Measurements from ENCODE around the gene KANK3. TPM values are rescaled to one million over a fixed set of nuclear protein-coding genes. Genes with fewer than 3 reads are reported as not detected.

KANK3 gene
- total RNA-seq, 2 donors from 2014 or later, result 10.0 to 13.0 TPM

GRCh38 chr19:8307400-8307964 lies 35.6 kb downstream of the KANK3 start:
- no peak for TF ChIP-seq CTCF (IDR thresholded peaks at IDR 0.05)
- Histone ChIP-seq H3K4me1 (ENCODE audit: control insufficient read depth in 1 of 2, low read depth in 2 of 2) (peaks cover 14 to 27% of the 10 kb centered on the region in 2 donors), H3K27me3 (replicated peaks; ENCODE audit: insufficient read depth) (no peaks in the 10 kb centered on the region), H3K4me3 (peak overlapping the region; percentile 82), H3K9me3 (no peaks in the 10 kb centered on the region), H3K27ac (peak overlapping the region; percentile 2 to 5), H3K36me3 (peaks cover 13% of the 10 kb centered on the region)
- no peak for DNase-seq (ENCODE audit: low spot score)
- no peak for ATAC-seq (ENCODE audit: insufficient number of reproducible peaks, low FRiP score, low read depth)

GRCh38 chr19:8306235-8307054 lies 36.6 kb downstream of the KANK3 start:
- H3K27me3 ChIP-seq (replicated peaks; ENCODE audit: insufficient read depth), result no peaks in the 10 kb centered on the region
- H3K27ac ChIP-seq, result no peak overlapping the region
- H3K9me3 ChIP-seq, result no peaks in the 10 kb centered on the region
- ATAC-seq (ENCODE audit: insufficient number of reproducible peaks, low FRiP score, low read depth) (no peak), DNase-seq (ENCODE audit: low spot score) (no peak)
- no peak for TF ChIP-seq CTCF (IDR thresholded peaks at IDR 0.05)
- H3K36me3 ChIP-seq, result peaks cover 11% of the 10 kb centered on the region
- peaks cover 14 to 27% of the 10 kb centered on the region in 2 donors for H3K4me1 ChIP-seq (ENCODE audit: control insufficient read depth in 1 of 2, low read depth in 2 of 2)
- no peak overlapping the region for H3K4me3 ChIP-seq

GRCh38 chr19:8305798-8306197 lies 37.3 kb downstream of the KANK3 start:
- no peak overlapping the region for H3K4me3 ChIP-seq
- TF ChIP-seq CTCF (IDR thresholded peaks at IDR 0.05), result no peak
- H3K9me3 ChIP-seq, result no peaks in the 10 kb centered on the region
- DNase-seq (ENCODE audit: low spot score) (no peak), ATAC-seq (ENCODE audit: insufficient number of reproducible peaks, low FRiP score, low read depth) (no peak)
- H3K27ac ChIP-seq, result no peak overlapping the region
- peaks cover 4% of the 10 kb centered on the region for H3K36me3 ChIP-seq
- H3K27me3 ChIP-seq (replicated peaks; ENCODE audit: insufficient read depth), result no peaks in the 10 kb centered on the region
- peaks cover 14 to 27% of the 10 kb centered on the region in 2 donors for H3K4me1 ChIP-seq (ENCODE audit: control insufficient read depth in 1 of 2, low read depth in 2 of 2)

GRCh38 chr19:8304841-8305621 lies 38.0 kb downstream of the KANK3 start:
- TF ChIP-seq CTCF (IDR thresholded peaks at IDR 0.05), result no peak
- Histone ChIP-seq H3K27ac (no peak overlapping the region), H3K4me3 (no peak overlapping the region), H3K36me3 (no peaks in the 10 kb centered on the region), H3K4me1 (ENCODE audit: control insufficient read depth in 1 of 2, low read depth in 2 of 2) (peaks cover 14 to 27% of the 10 kb centered on the region in 2 donors), H3K9me3 (no peaks in the 10 kb centered on the region), H3K27me3 (replicated peaks; ENCODE audit: insufficient read depth) (no peaks in the 10 kb centered on the region)
- DNase-seq (ENCODE audit: low spot score) (no peak), ATAC-seq (ENCODE audit: insufficient number of reproducible peaks, low FRiP score, low read depth) (no peak)

GRCh38 chr19:8302734-8303133 lies 40.3 kb downstream of the KANK3 start:
- H3K27ac ChIP-seq, result no peak overlapping the region
- H3K27me3 ChIP-seq (replicated peaks; ENCODE audit: insufficient read depth), result no peaks in the 10 kb centered on the region
- no peak for TF ChIP-seq CTCF (IDR thresholded peaks at IDR 0.05)
- peaks cover 5 to 13% of the 10 kb centered on the region in 2 donors for H3K4me1 ChIP-seq (ENCODE audit: control insufficient read depth in 1 of 2, low read depth in 2 of 2)
- no peak for DNase-seq (ENCODE audit: low spot score)
- no peak for ATAC-seq (ENCODE audit: insufficient number of reproducible peaks, low FRiP score, low read depth)
- no peaks in the 10 kb centered on the region for H3K36me3 ChIP-seq
- H3K4me3 ChIP-seq, result no peak overlapping the region
- no peaks in the 10 kb centered on the region for H3K9me3 ChIP-seq

Data from thoracic aorta (tissue), 2 donors.